Gastrocnemius medialis (tissue), 4 donors: ENCODE data around the gene ARL14EPL.

ENCODE experiments used
- CTCF ChIP-seq, 5 experiments: fragments of 450-650 bp in 3 of 5; fragments of 200-600 bp in 2 of 5; sonication (generic) in 2 of 5; IDR thresholded peaks in 4 of 5; conservative IDR thresholded peaks in 1 of 5; 1 replicate in 4 of 5; 2 replicates in 1 of 5; pipeline ENCODE4 v1.5.1; 2016 to 2019; ENCODE audit warnings: antibody characterized with exemption in 5 of 5, mild to moderate bottlenecking in 3 of 5, moderate library complexity in 3 of 5
- POLR2A ChIP-seq, 2 donors: fragments of 450-650 bp; IDR thresholded peaks; one replicate each; pipeline ENCODE4 v1.6.1; 2017; ENCODE audit warnings: antibody characterized with exemption in 2 of 2, mild to moderate bottlenecking in 2 of 2, moderate library complexity in 2 of 2

DNA sequence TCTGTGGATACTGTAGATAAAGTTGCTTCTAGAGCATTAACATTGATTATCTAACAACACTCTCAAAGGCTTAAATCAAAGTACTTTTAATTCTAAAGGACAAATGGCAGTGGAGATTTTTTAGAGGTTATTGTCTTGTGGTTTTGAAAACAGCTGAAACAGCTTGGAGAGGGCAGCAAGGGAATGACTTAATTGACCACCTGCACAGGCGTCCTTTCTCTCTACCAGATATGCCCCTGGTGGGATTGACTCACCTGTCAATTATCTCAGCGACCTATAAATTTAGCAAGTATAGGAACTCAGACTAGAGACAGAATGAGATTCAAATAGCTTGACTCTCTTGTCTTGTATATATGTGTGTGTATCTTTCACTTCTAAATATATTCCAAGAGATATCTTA is 13.5 kb downstream of the ARL14EPL start:
- no peak for TF ChIP-seq CTCF (IDR thresholded peaks at IDR 0.05 in 4 of 5, conservative IDR thresholded peaks at IDR 0.05 in 1 of 5)
- TF ChIP-seq POLR2A (IDR thresholded peaks at IDR 0.05), result no peak
